ENCODE data around the gene SCAF1.

DNA sequence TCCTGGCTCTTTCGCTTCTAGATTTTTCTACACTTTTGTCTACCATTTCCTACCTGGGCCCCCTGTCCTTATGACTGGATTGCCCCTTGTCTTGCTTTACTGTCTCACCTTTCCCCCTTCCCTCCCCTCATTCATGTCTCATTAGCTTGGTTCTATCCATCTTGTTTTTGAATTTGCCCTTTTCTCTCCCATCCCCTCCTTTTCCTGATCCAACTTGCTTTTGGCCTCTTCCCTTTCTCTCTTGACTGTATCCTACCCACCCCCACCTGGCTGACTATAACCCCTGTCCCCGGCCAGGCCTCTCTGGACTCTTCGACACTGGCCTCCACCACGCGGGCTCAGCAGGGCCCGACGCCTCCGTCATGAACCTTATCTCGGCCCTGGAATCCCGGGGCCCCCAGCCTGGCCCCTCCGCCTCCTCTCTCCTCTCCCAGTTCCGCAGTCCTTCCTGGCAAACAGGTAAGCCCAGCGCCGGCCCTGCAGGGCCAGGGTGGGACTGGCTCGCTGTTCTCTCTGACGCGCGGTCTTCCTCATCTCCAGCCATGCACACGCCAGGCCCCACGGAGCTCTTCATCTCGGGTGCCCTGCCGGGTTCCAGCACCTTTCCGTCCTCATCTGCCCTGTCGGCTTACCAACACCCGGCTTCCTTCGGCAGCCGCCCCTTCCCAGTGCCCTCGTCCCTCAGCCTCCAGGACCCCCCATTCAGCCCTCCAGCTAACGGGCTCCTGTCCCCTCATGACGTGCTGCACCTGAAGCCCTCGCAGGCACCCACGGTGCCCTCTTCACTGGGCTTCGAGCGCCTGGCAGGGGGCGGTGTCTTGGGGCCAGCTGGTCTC, 47.6 kb upstream of the SCAF1 start:
- no peak for TF ChIP-seq RAD21 (conservative IDR thresholded peaks at IDR 0.05 in 1 of 2, IDR thresholded peaks at IDR 0.05 in 1 of 2)
- no peak for TF ChIP-seq NR3C1 (IDR thresholded peaks at IDR 0.05)
- TF ChIP-seq, protein P1, sequence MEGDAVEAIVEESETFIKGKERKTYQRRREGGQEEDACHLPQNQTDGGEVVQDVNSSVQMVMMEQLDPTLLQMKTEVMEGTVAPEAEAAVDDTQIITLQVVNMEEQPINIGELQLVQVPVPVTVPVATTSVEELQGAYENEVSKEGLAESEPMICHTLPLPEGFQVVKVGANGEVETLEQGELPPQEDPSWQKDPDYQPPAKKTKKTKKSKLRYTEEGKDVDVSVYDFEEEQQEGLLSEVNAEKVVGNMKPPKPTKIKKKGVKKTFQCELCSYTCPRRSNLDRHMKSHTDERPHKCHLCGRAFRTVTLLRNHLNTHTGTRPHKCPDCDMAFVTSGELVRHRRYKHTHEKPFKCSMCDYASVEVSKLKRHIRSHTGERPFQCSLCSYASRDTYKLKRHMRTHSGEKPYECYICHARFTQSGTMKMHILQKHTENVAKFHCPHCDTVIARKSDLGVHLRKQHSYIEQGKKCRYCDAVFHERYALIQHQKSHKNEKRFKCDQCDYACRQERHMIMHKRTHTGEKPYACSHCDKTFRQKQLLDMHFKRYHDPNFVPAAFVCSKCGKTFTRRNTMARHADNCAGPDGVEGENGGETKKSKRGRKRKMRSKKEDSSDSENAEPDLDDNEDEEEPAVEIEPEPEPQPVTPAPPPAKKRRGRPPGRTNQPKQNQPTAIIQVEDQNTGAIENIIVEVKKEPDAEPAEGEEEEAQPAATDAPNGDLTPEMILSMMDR (IDR thresholded peaks at IDR 0.05): no peak
- no peak for TF ChIP-seq HOXB5 (CRISPR knock-in tag; IDR thresholded peaks at IDR 0.05)
- no peak for TF ChIP-seq CEBPB (IDR thresholded peaks at IDR 0.05)
- TF ChIP-seq POLR2AphosphoS2 (conservative IDR thresholded peaks at IDR 0.05; ENCODE audit: low read length): no peak
- TF ChIP-seq RFX5 (IDR thresholded peaks at IDR 0.05): no peak
- TF ChIP-seq GATA3 (IDR thresholded peaks at IDR 0.05; ENCODE audit: borderline replicate concordance): no peak
- TF ChIP-seq POLR2A (IDR thresholded peaks at IDR 0.05; ENCODE audit: low read length): no peak
